ENCODE data around the gene ETV2. TPM values are rescaled to one million over a fixed set of nuclear protein-coding genes. Genes with fewer than 3 reads are reported as not detected.
"Not testable (repeated sequence)": the region's sequence is repeated elsewhere in the genome, so short reads cannot be mapped to it uniquely, and the experiment has no call there.

The ETV2 gene
- total RNA-seq, 1 donor from 2014 or later, result 0.72 TPM

GRCh38 chr19:35673121-35673804 lies 31.7 kb downstream of the ETV2 start:
- Histone ChIP-seq H3K4me3 (peak overlapping the region; percentile 43), H3K9me3 (no peaks in the 10 kb centered on the region), H3K27ac (no peak overlapping the region), H3K4me1 (no peaks in the 10 kb centered on the region), H3K36me3 (no peaks in the 10 kb centered on the region), H3K27me3 (peaks cover 13% of the 10 kb centered on the region)
- intact Hi-C loops (cut with DNase I), result no loop called here
- DNase-seq, result peak; percentile 71
- no peak for TF ChIP-seq CTCF (IDR thresholded peaks at IDR 0.05)
- ATAC-seq, result peak; percentile 85

- H3K9me3 ChIP-seq, result no peaks in the 10 kb centered on the region
- no peak overlapping the region for H3K27ac ChIP-seq
- H3K36me3 ChIP-seq, result no peaks in the 10 kb centered on the region
- H3K27me3 ChIP-seq, result peaks cover 13% of the 10 kb centered on the region
- ATAC-seq, result no peak
- intact Hi-C loops (cut with DNase I), result no loop called here
- no peak overlapping the region for H3K4me3 ChIP-seq
- no peaks in the 10 kb centered on the region for H3K4me1 ChIP-seq
- TF ChIP-seq CTCF (IDR thresholded peaks at IDR 0.05), result no peak
- DNase-seq, result no peak
Observed at GRCh38 chr19:35675589-35676140, 34.1 kb downstream of the ETV2 start.

- no peaks in the 10 kb centered on the region for H3K4me1 ChIP-seq
- H3K4me3 ChIP-seq, result no peak overlapping the region
- no peak overlapping the region for H3K27ac ChIP-seq
- H3K36me3 ChIP-seq, result no peaks in the 10 kb centered on the region
- intact Hi-C loops (cut with DNase I), result no loop called here
- no peak for TF ChIP-seq CTCF (IDR thresholded peaks at IDR 0.05)
- DNase-seq (no peak), ATAC-seq (no peak)
- no peaks in the 10 kb centered on the region for H3K27me3 ChIP-seq
- no peaks in the 10 kb centered on the region for H3K9me3 ChIP-seq
Observed at GRCh38 chr19:35689836-35690235, 48.3 kb downstream of the ETV2 start.

GRCh38 chr19:35691106-35691505 lies 49.6 kb downstream of the ETV2 start:
- DNase-seq; H3K4me3 ChIP-seq; H3K27me3 ChIP-seq; intact Hi-C loops (cut with DNase I); H3K4me1 ChIP-seq; ATAC-seq; H3K36me3 ChIP-seq; H3K9me3 ChIP-seq; H3K27ac ChIP-seq: not testable (repeated sequence)

- H3K4me3 ChIP-seq, result no peak overlapping the region
Observed at GRCh38 chr19:35692010-35692409, 50.5 kb downstream of the ETV2 start.

More at GRCh38 chr19:35692010-35692409, 50.5 kb downstream of the ETV2 start:
- no peaks in the 10 kb centered on the region for H3K9me3 ChIP-seq
- ATAC-seq (no peak), DNase-seq (no peak)
- intact Hi-C loops (cut with DNase I), result no loop called here
- no peak for TF ChIP-seq CTCF (IDR thresholded peaks at IDR 0.05)
- H3K36me3 ChIP-seq, result no peaks in the 10 kb centered on the region
- H3K4me1 ChIP-seq, result no peaks in the 10 kb centered on the region
- no peaks in the 10 kb centered on the region for H3K27me3 ChIP-seq
- H3K27ac ChIP-seq, result no peak overlapping the region
